WTC11 (cell line): ENCODE results near the gene MOBP. TPM values are rescaled to one million over a fixed set of nuclear protein-coding genes. Genes with fewer than 3 reads are reported as not detected.

ENCODE experiments used
- ATAC-seq: fragments of 200-7000 bp; cut with Tn5 transposase; 2 replicates; pipeline ENCODE4 v1.10.0; 2021; ENCODE audit warnings: mild to moderate bottlenecking, moderate library complexity
- CTCF ChIA-PET: fragments of 300-600 bp; sonication (Branson Sonifier 250); formaldehyde crosslinking; loops from one replicate; lab custom pipeline; 2021; ENCODE audit warnings: antibody characterized with exemption; lab: Charles Lee
- POLR2A ChIA-PET: fragments of 350-600 bp; sonication (Branson Sonifier 250); formaldehyde crosslinking; loops from one replicate; lab custom pipeline; 2021; ENCODE audit warnings: antibody characterized with exemption; lab: Charles Lee
- DNase-seq: peaks from one replicate; pipeline ENCODE4 v3.0.0; 2021; ENCODE audit warnings: low spot score
- H3K27ac Mint-ChIP-seq: 2 replicates; pipeline ENCODE4 v1.8.0; 2021; ENCODE audit warnings: mixed read lengths
- H3K27me3 Mint-ChIP-seq: 2 replicates; pipeline ENCODE4 v1.8.0; 2021; ENCODE audit warnings: low read depth, mild to moderate bottlenecking, moderate library complexity, mixed read lengths
- H3K36me3 Mint-ChIP-seq: 2 replicates; pipeline ENCODE4 v1.8.0; 2021; ENCODE audit warnings: mixed read lengths
- H3K4me1 Mint-ChIP-seq: 2 replicates; pipeline ENCODE4 v1.8.0; 2022; ENCODE audit warnings: mixed read lengths
- H3K4me3 Mint-ChIP-seq: 2 replicates; pipeline ENCODE4 v1.8.0; 2021; ENCODE audit warnings: mild to moderate bottlenecking, moderate library complexity, mixed read lengths
- H3K9me3 Mint-ChIP-seq: 2 replicates; pipeline ENCODE4 v1.8.0; 2021; ENCODE audit warnings: mixed read lengths
- CREM ChIP-seq: sonication (generic); formaldehyde crosslinking; IDR thresholded peaks from 2 replicates; pipeline ENCODE4 v1.8.1; 2022; ENCODE audit warnings: mild to moderate bottlenecking, missing genetic modification reagents, moderate library complexity
- ESRRA ChIP-seq: sonication (generic); formaldehyde crosslinking; IDR thresholded peaks from 2 replicates; pipeline ENCODE4 v1.8.1; 2022; ENCODE audit warnings: mild to moderate bottlenecking, missing genetic modification reagents, borderline replicate concordance
- FOXJ3 ChIP-seq: sonication (generic); formaldehyde crosslinking; IDR thresholded peaks from 2 replicates; pipeline ENCODE4 v1.9.0; 2021; ENCODE audit warnings: missing genetic modification reagents, mild to moderate bottlenecking, borderline replicate concordance
- HMGA2 ChIP-seq: fragments of 250-450 bp; sonication (Bioruptor Pico); IDR thresholded peaks from 2 replicates; pipeline ENCODE4 v1.4.0; 2021; ENCODE audit warnings: mild to moderate bottlenecking, moderate library complexity
- KAT7 ChIP-seq: sonication (generic); formaldehyde crosslinking; IDR thresholded peaks from 2 replicates; pipeline ENCODE4 v1.8.1; 2023; ENCODE audit warnings: missing genetic modification reagents, mild to moderate bottlenecking, borderline replicate concordance
- NFE2L1 ChIP-seq: sonication (generic); formaldehyde crosslinking; IDR thresholded peaks from 2 replicates; pipeline ENCODE4 v1.8.1; 2023; ENCODE audit warnings: missing genetic modification reagents
- NR1H2 ChIP-seq: sonication (generic); formaldehyde crosslinking; IDR thresholded peaks from 2 replicates; pipeline ENCODE4 v1.9.0; 2021; ENCODE audit warnings: mild to moderate bottlenecking, moderate library complexity, missing genetic modification reagents
- NR3C1 ChIP-seq: sonication (generic); formaldehyde crosslinking; conservative IDR thresholded peaks from 2 replicates; pipeline ENCODE4 v1.8.1; 2023; ENCODE audit warnings: low read depth, mild to moderate bottlenecking, missing genetic modification reagents
- SMAD3 ChIP-seq: sonication (generic); formaldehyde crosslinking; IDR thresholded peaks from 2 replicates; pipeline ENCODE4 v1.8.0; 2022; ENCODE audit warnings: missing genetic modification reagents, mild to moderate bottlenecking, borderline replicate concordance
- SOX15 ChIP-seq: fragments of 250-450 bp; sonication (Bioruptor Pico); IDR thresholded peaks from 2 replicates; pipeline ENCODE4 v1.9.0; 2021; ENCODE audit warnings: mild to moderate bottlenecking
- TEAD1 ChIP-seq: sonication (generic); formaldehyde crosslinking; IDR thresholded peaks from 2 replicates; pipeline ENCODE4 v1.8.0; 2022; ENCODE audit warnings: mild to moderate bottlenecking, missing genetic modification reagents
- ZNF317 ChIP-seq: sonication (generic); formaldehyde crosslinking; IDR thresholded peaks from 2 replicates; pipeline ENCODE4 v1.8.1; 2023; ENCODE audit warnings: low read depth, mild to moderate bottlenecking, moderate library complexity, missing genetic modification reagents, borderline replicate concordance
- ZNF423 ChIP-seq: fragments of 250-450 bp; sonication (Bioruptor Pico); IDR thresholded peaks from 2 replicates; pipeline ENCODE4 v2.1.2; 2022; ENCODE audit warnings: mild to moderate bottlenecking, moderate library complexity
- total RNA-seq: library from RNA; stranded (reverse); gene quantifications from 3 replicates; pipeline ENCODE4 v1.2.3, GENCODE V29; 2021
- TF ChIP-seq, protein P1 (sequence below): fragments of 250-450 bp; sonication (Bioruptor Pico); IDR thresholded peaks from 2 replicates; pipeline ENCODE4 v2.1.2; 2022; ENCODE audit warnings: mild to moderate bottlenecking, moderate library complexity
- TF ChIP-seq, protein P2 (sequence below): sonication (generic); formaldehyde crosslinking; IDR thresholded peaks from 2 replicates; pipeline ENCODE4 v1.8.1; 2023; ENCODE audit warnings: mild to moderate bottlenecking, missing genetic modification reagents
- TF ChIP-seq, protein P3 (sequence below): sonication (generic); formaldehyde crosslinking; IDR thresholded peaks from 2 replicates; pipeline ENCODE4 v1.8.0; 2022; ENCODE audit warnings: mild to moderate bottlenecking, missing genetic modification reagents
- TF ChIP-seq, protein P4 (sequence below): fragments of 250-450 bp; sonication (Bioruptor Pico); IDR thresholded peaks from 2 replicates; pipeline ENCODE4 v1.9.0; 2021; ENCODE audit warnings: moderate library complexity, mild to moderate bottlenecking, inconsistent platforms, borderline replicate concordance
- TF ChIP-seq, protein P5 (sequence below): sonication (generic); formaldehyde crosslinking; IDR thresholded peaks from 2 replicates; pipeline ENCODE4 v1.8.1; 2023; ENCODE audit warnings: mild to moderate bottlenecking, missing genetic modification reagents, borderline replicate concordance
- TF ChIP-seq, protein P6 (sequence below): fragments of 250-450 bp; sonication (Bioruptor Pico); IDR thresholded peaks from 2 replicates; pipeline ENCODE4 v1.8.0; 2021; ENCODE audit warnings: mild to moderate bottlenecking
- TF ChIP-seq, protein P7 (sequence below): sonication (generic); formaldehyde crosslinking; IDR thresholded peaks from 2 replicates; pipeline ENCODE4 v1.8.1; 2023; ENCODE audit warnings: mild to moderate bottlenecking, missing genetic modification reagents, moderate library complexity
- TF ChIP-seq, protein P8 (sequence below): sonication (generic); formaldehyde crosslinking; IDR thresholded peaks from 2 replicates; pipeline ENCODE4 v1.8.1; 2022; ENCODE audit warnings: low read depth, mild to moderate bottlenecking, moderate library complexity, missing genetic modification reagents, borderline replicate concordance

MOBP gene
- total RNA-seq, 1 experiment from 2014 or later: 0.13 TPM

DNA sequence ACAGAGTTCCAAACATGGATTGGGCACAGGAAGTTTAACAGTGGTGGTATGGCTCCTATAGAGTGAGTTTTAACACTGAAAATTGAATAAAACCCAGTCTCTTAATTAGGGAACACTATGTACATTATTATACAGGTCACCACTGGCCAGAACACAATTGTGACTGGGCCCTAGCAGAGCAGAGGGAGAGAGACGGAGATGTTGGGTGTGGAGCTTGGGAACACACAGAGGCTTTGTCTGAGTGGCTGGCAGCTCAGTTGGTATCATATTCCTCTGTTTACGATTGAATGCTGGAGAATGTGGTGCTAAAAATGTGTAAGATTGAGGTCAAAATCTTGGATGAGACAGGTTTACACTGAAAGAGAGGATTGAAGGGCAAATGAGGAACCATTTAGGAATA, 6.8 kb upstream of the MOBP start (continued):
- TF ChIP-seq, protein P1, sequence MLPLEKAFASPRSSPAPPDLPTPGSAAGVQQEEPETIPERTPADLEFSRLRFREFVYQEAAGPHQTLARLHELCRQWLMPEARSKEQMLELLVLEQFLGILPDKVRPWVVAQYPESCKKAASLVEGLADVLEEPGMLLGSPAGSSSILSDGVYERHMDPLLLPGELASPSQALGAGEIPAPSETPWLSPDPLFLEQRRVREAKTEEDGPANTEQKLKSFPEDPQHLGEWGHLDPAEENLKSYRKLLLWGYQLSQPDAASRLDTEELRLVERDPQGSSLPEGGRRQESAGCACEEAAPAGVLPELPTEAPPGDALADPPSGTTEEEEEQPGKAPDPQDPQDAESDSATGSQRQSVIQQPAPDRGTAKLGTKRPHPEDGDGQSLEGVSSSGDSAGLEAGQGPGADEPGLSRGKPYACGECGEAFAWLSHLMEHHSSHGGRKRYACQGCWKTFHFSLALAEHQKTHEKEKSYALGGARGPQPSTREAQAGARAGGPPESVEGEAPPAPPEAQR (CRISPR knock-in tag): no peak
- TF ChIP-seq, protein P2, sequence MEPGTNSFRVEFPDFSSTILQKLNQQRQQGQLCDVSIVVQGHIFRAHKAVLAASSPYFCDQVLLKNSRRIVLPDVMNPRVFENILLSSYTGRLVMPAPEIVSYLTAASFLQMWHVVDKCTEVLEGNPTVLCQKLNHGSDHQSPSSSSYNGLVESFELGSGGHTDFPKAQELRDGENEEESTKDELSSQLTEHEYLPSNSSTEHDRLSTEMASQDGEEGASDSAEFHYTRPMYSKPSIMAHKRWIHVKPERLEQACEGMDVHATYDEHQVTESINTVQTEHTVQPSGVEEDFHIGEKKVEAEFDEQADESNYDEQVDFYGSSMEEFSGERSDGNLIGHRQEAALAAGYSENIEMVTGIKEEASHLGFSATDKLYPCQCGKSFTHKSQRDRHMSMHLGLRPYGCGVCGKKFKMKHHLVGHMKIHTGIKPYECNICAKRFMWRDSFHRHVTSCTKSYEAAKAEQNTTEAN (CRISPR knock-in tag): no peak
- TF ChIP-seq ZNF423 (CRISPR knock-in tag) (no peak), SMAD3 (no peak), TEAD1 (CRISPR knock-in tag) (no peak), ZNF317 (CRISPR knock-in tag) (no peak), NFE2L1 (CRISPR knock-in tag) (no peak), NR1H2 (CRISPR knock-in tag) (no peak)
- TF ChIP-seq, protein P3, sequence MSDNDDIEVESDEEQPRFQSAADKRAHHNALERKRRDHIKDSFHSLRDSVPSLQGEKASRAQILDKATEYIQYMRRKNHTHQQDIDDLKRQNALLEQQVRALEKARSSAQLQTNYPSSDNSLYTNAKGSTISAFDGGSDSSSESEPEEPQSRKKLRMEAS (CRISPR knock-in tag): no peak
- TF ChIP-seq, protein P4, sequence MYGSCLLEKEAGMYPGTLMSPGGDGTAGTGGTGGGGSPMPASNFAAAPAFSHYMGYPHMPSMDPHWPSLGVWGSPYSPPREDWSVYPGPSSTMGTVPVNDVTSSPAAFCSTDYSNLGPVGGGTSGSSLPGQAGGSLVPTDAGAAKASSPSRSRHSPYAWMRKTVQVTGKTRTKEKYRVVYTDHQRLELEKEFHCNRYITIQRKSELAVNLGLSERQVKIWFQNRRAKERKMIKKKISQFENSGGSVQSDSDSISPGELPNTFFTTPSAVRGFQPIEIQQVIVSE: no peak
- TF ChIP-seq, protein P5, sequence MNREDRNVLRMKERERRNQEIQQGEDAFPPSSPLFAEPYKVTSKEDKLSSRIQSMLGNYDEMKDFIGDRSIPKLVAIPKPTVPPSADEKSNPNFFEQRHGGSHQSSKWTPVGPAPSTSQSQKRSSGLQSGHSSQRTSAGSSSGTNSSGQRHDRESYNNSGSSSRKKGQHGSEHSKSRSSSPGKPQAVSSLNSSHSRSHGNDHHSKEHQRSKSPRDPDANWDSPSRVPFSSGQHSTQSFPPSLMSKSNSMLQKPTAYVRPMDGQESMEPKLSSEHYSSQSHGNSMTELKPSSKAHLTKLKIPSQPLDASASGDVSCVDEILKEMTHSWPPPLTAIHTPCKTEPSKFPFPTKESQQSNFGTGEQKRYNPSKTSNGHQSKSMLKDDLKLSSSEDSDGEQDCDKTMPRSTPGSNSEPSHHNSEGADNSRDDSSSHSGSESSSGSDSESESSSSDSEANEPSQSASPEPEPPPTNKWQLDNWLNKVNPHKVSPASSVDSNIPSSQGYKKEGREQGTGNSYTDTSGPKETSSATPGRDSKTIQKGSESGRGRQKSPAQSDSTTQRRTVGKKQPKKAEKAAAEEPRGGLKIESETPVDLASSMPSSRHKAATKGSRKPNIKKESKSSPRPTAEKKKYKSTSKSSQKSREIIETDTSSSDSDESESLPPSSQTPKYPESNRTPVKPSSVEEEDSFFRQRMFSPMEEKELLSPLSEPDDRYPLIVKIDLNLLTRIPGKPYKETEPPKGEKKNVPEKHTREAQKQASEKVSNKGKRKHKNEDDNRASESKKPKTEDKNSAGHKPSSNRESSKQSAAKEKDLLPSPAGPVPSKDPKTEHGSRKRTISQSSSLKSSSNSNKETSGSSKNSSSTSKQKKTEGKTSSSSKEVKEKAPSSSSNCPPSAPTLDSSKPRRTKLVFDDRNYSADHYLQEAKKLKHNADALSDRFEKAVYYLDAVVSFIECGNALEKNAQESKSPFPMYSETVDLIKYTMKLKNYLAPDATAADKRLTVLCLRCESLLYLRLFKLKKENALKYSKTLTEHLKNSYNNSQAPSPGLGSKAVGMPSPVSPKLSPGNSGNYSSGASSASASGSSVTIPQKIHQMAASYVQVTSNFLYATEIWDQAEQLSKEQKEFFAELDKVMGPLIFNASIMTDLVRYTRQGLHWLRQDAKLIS (CRISPR knock-in tag): no peak

DNA sequence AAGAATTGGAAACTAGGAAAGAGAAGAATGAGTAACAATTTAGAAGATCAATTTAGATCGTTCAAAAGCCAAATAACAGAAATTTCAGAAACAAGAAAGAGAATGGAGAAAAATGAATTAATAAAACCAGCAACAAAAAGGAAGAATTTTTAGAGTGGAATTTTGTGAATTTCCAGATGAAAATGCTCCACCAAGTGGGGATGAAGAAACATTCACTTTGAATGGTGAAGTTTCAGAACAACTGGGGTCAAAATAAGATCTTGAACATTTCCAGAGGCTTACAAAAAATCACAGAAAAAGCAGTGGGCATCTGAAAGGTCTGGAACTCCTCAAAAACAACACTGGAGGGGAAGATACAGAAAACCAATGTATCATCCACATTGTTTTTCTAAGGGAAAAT, 4.2 kb upstream of the MOBP start:
- Mint-ChIP-seq H3K27me3 (no peaks in the 10 kb centered on the region), H3K27ac (no peak overlapping the region), H3K9me3 (peaks cover 4% of the 10 kb centered on the region), H3K36me3 (0 out of 2 replicates have a peak, but pooled peaks cover 3% of the 10 kb centered on the region), H3K4me3 (no peak overlapping the region), H3K4me1 (peaks cover 21% of the 10 kb centered on the region)
- no peak for ATAC-seq
- CTCF ChIA-PET: no interaction called here
- POLR2A ChIA-PET: no interaction called here
- TF ChIP-seq KAT7 (CRISPR knock-in tag) (no peak), SOX15 (CRISPR knock-in tag) (no peak), ESRRA (no peak)
- no peak for DNase-seq

DNA sequence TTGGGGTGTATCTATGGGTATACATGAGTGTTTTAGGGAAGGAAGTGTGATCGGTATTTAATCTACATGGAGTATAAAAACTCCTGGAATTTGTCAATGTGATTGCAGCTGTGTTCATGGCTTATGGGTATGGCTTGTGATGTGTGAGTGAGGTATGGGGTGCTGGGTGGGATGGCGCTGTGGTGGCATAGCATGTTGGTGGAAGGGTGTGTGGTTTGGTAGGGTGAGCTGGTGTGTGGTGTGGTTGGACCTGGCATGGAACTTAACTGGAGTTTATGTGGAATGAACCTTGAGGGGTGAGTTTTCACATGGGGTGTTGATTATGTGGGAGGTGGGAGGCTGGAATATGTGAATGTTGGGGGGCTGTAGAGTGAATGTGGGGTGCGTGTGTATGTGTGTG, 492 bp upstream of the MOBP start:
- no peak overlapping the region for H3K4me3 Mint-ChIP-seq
- peaks cover 5% of the 10 kb centered on the region for H3K36me3 Mint-ChIP-seq
- no peak overlapping the region for H3K27ac Mint-ChIP-seq
- DNase-seq: no peak
- H3K4me1 Mint-ChIP-seq: peaks cover 16% of the 10 kb centered on the region
- no peak for ATAC-seq
- no peaks in the 10 kb centered on the region; the same call in 1 of the 2 replicates for H3K27me3 Mint-ChIP-seq
- H3K9me3 Mint-ChIP-seq: peaks cover 7% of the 10 kb centered on the region
- ChIA-PET CTCF (interaction anchor here (1.1 to 1.4 kb wide), 4 partner anchors 9 to 28 kb away, joined by 3 to 9 read pairs (median 4); no protein-coding TSS in a partner anchor), POLR2A (no interaction called here)
- TF ChIP-seq, protein P1 (CRISPR knock-in tag): no peak
- no peak for TF ChIP-seq FOXJ3 (CRISPR knock-in tag)
- TF ChIP-seq, protein P6, sequence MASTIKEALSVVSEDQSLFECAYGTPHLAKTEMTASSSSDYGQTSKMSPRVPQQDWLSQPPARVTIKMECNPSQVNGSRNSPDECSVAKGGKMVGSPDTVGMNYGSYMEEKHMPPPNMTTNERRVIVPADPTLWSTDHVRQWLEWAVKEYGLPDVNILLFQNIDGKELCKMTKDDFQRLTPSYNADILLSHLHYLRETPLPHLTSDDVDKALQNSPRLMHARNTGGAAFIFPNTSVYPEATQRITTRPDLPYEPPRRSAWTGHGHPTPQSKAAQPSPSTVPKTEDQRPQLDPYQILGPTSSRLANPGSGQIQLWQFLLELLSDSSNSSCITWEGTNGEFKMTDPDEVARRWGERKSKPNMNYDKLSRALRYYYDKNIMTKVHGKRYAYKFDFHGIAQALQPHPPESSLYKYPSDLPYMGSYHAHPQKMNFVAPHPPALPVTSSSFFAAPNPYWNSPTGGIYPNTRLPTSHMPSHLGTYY (CRISPR knock-in tag): no peak
- TF ChIP-seq, protein P7, sequence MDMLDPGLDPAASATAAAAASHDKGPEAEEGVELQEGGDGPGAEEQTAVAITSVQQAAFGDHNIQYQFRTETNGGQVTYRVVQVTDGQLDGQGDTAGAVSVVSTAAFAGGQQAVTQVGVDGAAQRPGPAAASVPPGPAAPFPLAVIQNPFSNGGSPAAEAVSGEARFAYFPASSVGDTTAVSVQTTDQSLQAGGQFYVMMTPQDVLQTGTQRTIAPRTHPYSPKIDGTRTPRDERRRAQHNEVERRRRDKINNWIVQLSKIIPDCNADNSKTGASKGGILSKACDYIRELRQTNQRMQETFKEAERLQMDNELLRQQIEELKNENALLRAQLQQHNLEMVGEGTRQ: no peak
- TF ChIP-seq NR3C1 (CRISPR knock-in tag): no peak
- TF ChIP-seq, protein P8, sequence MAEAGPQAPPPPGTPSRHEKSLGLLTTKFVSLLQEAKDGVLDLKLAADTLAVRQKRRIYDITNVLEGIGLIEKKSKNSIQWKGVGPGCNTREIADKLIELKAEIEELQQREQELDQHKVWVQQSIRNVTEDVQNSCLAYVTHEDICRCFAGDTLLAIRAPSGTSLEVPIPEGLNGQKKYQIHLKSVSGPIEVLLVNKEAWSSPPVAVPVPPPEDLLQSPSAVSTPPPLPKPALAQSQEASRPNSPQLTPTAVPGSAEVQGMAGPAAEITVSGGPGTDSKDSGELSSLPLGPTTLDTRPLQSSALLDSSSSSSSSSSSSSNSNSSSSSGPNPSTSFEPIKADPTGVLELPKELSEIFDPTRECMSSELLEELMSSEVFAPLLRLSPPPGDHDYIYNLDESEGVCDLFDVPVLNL (CRISPR knock-in tag): no peak
- TF ChIP-seq HMGA2 (CRISPR knock-in tag): no peak
- TF ChIP-seq CREM: no peak
- no peak for TF ChIP-seq NR1H2 (CRISPR knock-in tag)
